ENCODE measurements around the gene POLR2A. TPM values are rescaled to one million over a fixed set of nuclear protein-coding genes. Genes with fewer than 3 reads are reported as not detected.

POLR2A gene
- total RNA-seq, 4 donors from 2014 or later: 19.7 to 167 (median 77.6) TPM

- Histone ChIP-seq H3K27ac (no peak overlapping the region), H3K36me3 (no peaks in the 10 kb centered on the region), H3K4me1 (no peaks in the 10 kb centered on the region), H3K9me3 (peaks cover 0 to 5% of the 10 kb centered on the region in 2 donors), H3K27me3 (no peaks in the 10 kb centered on the region), H3K4me3 (no peak overlapping the region)
- DNase-seq: no peak
- intact Hi-C loops (cut with DNase I; ENCODE audit: low total_unique reads): no loop called here
- TF ChIP-seq, protein P1, sequence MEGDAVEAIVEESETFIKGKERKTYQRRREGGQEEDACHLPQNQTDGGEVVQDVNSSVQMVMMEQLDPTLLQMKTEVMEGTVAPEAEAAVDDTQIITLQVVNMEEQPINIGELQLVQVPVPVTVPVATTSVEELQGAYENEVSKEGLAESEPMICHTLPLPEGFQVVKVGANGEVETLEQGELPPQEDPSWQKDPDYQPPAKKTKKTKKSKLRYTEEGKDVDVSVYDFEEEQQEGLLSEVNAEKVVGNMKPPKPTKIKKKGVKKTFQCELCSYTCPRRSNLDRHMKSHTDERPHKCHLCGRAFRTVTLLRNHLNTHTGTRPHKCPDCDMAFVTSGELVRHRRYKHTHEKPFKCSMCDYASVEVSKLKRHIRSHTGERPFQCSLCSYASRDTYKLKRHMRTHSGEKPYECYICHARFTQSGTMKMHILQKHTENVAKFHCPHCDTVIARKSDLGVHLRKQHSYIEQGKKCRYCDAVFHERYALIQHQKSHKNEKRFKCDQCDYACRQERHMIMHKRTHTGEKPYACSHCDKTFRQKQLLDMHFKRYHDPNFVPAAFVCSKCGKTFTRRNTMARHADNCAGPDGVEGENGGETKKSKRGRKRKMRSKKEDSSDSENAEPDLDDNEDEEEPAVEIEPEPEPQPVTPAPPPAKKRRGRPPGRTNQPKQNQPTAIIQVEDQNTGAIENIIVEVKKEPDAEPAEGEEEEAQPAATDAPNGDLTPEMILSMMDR (IDR thresholded peaks at IDR 0.05): no peak
- TF ChIP-seq POLR2A (IDR thresholded peaks at IDR 0.05): no peak
Observed at GRCh38 chr17:7530023-7530900, 46.1 kb downstream of the POLR2A start.

- H3K4me3 ChIP-seq: no peak overlapping the region
- no peaks in the 10 kb centered on the region for H3K27me3 ChIP-seq
- no peaks in the 10 kb centered on the region for H3K36me3 ChIP-seq
- no peak overlapping the region for H3K27ac ChIP-seq
- H3K4me1 ChIP-seq: no peaks in the 10 kb centered on the region
- no peaks in the 10 kb centered on the region for H3K9me3 ChIP-seq
- TF ChIP-seq, protein P1 (IDR thresholded peaks at IDR 0.05): no peak
- no peak for TF ChIP-seq POLR2A (IDR thresholded peaks at IDR 0.05)
- intact Hi-C loops (cut with DNase I; ENCODE audit: low total_unique reads): no loop called here
- no peak for DNase-seq
Observed at GRCh38 chr17:7538050-7538449, 53.9 kb downstream of the POLR2A start.

DNA sequence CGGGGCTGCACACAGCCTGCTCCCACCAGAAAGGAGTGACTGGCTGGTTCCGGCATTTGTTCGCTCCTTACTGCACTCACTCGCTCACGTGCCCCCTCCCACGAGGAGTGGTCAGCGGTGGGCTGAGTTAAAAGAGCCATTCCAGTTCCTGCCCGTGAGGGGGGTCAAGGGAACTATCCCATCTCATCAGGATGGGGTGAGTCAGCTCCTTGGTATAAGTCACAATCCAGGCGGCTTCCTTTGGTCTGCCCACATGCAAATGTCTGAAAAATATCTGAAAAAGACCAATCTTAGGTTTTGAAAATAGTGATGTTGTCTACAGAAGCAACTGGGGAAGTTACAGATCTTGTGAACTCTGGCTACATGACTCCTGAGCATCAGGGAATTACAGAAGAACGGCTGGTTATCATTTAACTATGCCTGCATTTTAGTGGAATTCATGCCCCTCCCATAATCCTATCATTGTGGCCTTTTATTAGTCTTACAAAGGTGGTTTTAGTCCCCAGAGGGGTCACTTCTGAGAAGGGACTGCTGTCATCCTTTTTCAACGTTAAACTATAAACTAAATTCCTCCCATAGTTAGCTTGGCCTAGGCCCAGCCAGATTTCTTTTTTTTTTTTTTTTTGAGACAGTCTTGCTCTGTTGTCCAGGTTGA, 54.9 kb downstream of the POLR2A start:
- intact Hi-C loops (cut with DNase I; ENCODE audit: low total_unique reads): no loop called here
- no peak for DNase-seq
- Histone ChIP-seq H3K4me1 (no peaks in the 10 kb centered on the region), H3K27me3 (no peaks in the 10 kb centered on the region), H3K4me3 (no peak overlapping the region), H3K27ac (no peak overlapping the region), H3K36me3 (no peaks in the 10 kb centered on the region), H3K9me3 (no peaks in the 10 kb centered on the region)
- TF ChIP-seq POLR2A (IDR thresholded peaks at IDR 0.05): no peak
- TF ChIP-seq, protein P1 (IDR thresholded peaks at IDR 0.05): no peak

DNA sequence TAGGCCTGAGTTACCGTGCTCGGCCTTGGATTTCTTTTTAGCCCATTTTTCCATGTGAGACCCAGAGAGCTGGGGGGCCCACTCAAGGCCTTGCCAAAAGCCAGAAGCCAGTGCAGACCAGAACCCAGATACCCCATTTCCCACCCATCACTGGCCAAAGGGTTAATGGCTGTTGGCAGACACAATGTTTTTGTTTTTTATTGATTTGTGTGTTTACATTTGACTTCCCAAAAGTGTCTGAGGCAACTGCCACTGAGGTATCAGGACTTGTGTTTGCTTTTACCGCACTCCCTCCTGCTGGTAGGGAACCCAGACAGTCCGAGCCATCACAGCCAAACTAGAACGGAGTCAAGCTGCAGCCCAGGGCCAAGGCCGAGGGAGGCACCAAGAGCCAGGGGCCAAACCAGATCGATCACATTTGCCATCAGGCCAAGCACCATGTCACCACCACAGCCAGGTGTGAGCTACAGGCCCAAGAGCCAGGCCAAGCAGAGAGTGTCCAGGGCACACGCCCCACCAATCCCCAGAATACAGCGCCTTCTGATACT, 57.0 kb downstream of the POLR2A start:
- intact Hi-C loops (cut with DNase I; ENCODE audit: low total_unique reads): no loop called here
- Histone ChIP-seq H3K4me3 (no peak overlapping the region), H3K4me1 (no peaks in the 10 kb centered on the region), H3K36me3 (no peaks in the 10 kb centered on the region), H3K27ac (no peak overlapping the region), H3K27me3 (no peaks in the 10 kb centered on the region), H3K9me3 (no peaks in the 10 kb centered on the region)
- TF ChIP-seq POLR2A (IDR thresholded peaks at IDR 0.05): no peak
- TF ChIP-seq, protein P1 (IDR thresholded peaks at IDR 0.05): no peak
- no peak for DNase-seq

- H3K36me3 ChIP-seq: no peaks in the 10 kb centered on the region
- H3K27ac ChIP-seq: no peak overlapping the region
- no peaks in the 10 kb centered on the region for H3K27me3 ChIP-seq
- H3K4me3 ChIP-seq: no peak overlapping the region
- peaks cover 0 to 5% of the 10 kb centered on the region in 2 donors for H3K4me1 ChIP-seq
- intact Hi-C loops (cut with DNase I; ENCODE audit: low total_unique reads): no loop called here
- no peak for DNase-seq
- TF ChIP-seq, protein P1 (IDR thresholded peaks at IDR 0.05): no peak
- TF ChIP-seq POLR2A (IDR thresholded peaks at IDR 0.05): no peak
- H3K9me3 ChIP-seq: no peaks in the 10 kb centered on the region
Observed at GRCh38 chr17:7544911-7545310, 60.7 kb downstream of the POLR2A start.

Measured in uterus (tissue), 4 donors.